DND-41 (cell line): ENCODE results near the gene TNRC6B.

Experiments
- CTCF ChIP-seq: IDR thresholded peaks from 2 replicates; pipeline ENCODE4 v1.5.1; 2012; ENCODE audit warnings: borderline replicate concordance, low read length, moderate library complexity, mild to moderate bottlenecking; ENCODE audit not compliant: poor library complexity, severe bottlenecking; ENCODE audit errors: extremely low read depth
- EZH2 ChIP-seq: IDR thresholded peaks from 3 replicates; pipeline ENCODE4 v1.6.1; 2012; ENCODE audit warnings: borderline replicate concordance, low read depth, mild to moderate bottlenecking, moderate library complexity, low read length, inconsistent platforms; ENCODE audit not compliant: severe bottlenecking

- no peak for TF ChIP-seq CTCF
- no peak for TF ChIP-seq EZH2
Measured at GRCh38 chr22:40241200-40241763, 63.6 kb downstream of the TNRC6B start.
